Fibroblast of lung (primary cell): ENCODE data around the gene ITGB8. TPM values are rescaled to one million over a fixed set of nuclear protein-coding genes. Genes with fewer than 3 reads are reported as not detected.
A peak's percentile ranks its signal among the peaks of the same experiment; 100 is the strongest.

Experiments
- DNase-seq, 2 donors: peaks; one replicate each; pipeline versions ENCODE4 v3.0.0 to v3.0.0-alpha.2; 2010; ENCODE audit warnings: low read depth in 2 of 2
- H2AFZ ChIP-seq: 2 replicates; pipeline ENCODE4 v1.5.1; 2012; ENCODE audit warnings: low read length, control low read depth, inconsistent platforms
- H3K27ac ChIP-seq: 2 replicates; pipeline ENCODE4 v1.5.1; 2011; ENCODE audit warnings: low read length, control low read depth; ENCODE audit not compliant: insufficient read depth
- H3K27me3 ChIP-seq: 2 replicates; pipeline ENCODE4 v1.5.1; 2011; ENCODE audit warnings: mild to moderate bottlenecking, low read length; ENCODE audit not compliant: control insufficient read depth, insufficient read depth
- H3K36me3 ChIP-seq: 2 replicates; pipeline ENCODE4 v1.5.1; 2011; ENCODE audit warnings: low read length; ENCODE audit not compliant: control insufficient read depth, insufficient read depth
- H3K4me1 ChIP-seq: 2 replicates; pipeline ENCODE4 v1.5.1; 2011; ENCODE audit warnings: low read length; ENCODE audit not compliant: control insufficient read depth, insufficient read depth; ENCODE audit errors: extremely low read depth
- H3K4me2 ChIP-seq: 2 replicates; pipeline ENCODE4 v1.5.1; 2011; ENCODE audit warnings: low read length, control low read depth; ENCODE audit not compliant: insufficient read depth; ENCODE audit errors: extremely low read depth
- H3K4me3 ChIP-seq, 4 experiments: fragments of 200-600 bp in 1 of 4; sonication (generic) in 1 of 4; replicated peaks in 1 of 4; 2 replicates each; pipeline ENCODE4 v1.5.1; 2011 to 2016; ENCODE audit warnings: low read length in 4 of 4, low read depth in 3 of 4, mild to moderate bottlenecking in 3 of 4, control low read depth in 2 of 4, inconsistent platforms in 1 of 4, mixed read lengths in 1 of 4; ENCODE audit not compliant: insufficient read depth in 1 of 4; ENCODE audit errors: control extremely low read depth in 1 of 4
- H3K79me2 ChIP-seq: 2 replicates; pipeline ENCODE4 v1.5.1; 2012; ENCODE audit warnings: mild to moderate bottlenecking, low read length, inconsistent platforms; ENCODE audit not compliant: control insufficient read depth, insufficient read depth
- H3K9ac ChIP-seq: 2 replicates; pipeline ENCODE4 v1.5.1; 2011; ENCODE audit warnings: mild to moderate bottlenecking, low read length, control low read depth; ENCODE audit not compliant: insufficient read depth
- H3K9me3 ChIP-seq: 2 replicates; pipeline ENCODE4 v1.5.1; 2012; ENCODE audit warnings: low read depth, low read length; ENCODE audit not compliant: control insufficient read depth, insufficient read depth
- H4K20me1 ChIP-seq: 2 replicates; pipeline ENCODE4 v1.5.1; 2011; ENCODE audit warnings: low read length; ENCODE audit not compliant: control insufficient read depth, insufficient read depth; ENCODE audit errors: extremely low read depth
- CTCF ChIP-seq, 2 donors: IDR thresholded peaks in 1 of 2; conservative IDR thresholded peaks in 1 of 2; 1 replicate in 1 of 2; 2 replicates in 1 of 2; pipeline ENCODE4 v1.5.1; 2011 to 2012; ENCODE audit warnings: low read length in 2 of 2, control low read depth in 1 of 2, inconsistent platforms in 1 of 2, low read depth in 1 of 2, mild to moderate bottlenecking in 1 of 2
- EZH2 ChIP-seq: IDR thresholded peaks from 2 replicates; pipeline ENCODE4 v1.5.1; 2012; ENCODE audit warnings: low read length, control low read depth, mild to moderate bottlenecking; ENCODE audit errors: missing control alignments
- polyA plus RNA-seq, 2 donors: library from polyadenylated mRNA; depleted of rRNA in 1 of 2; stranded (reverse) in 1 of 2; unstranded in 1 of 2; fragments of >200 nt; gene quantifications; 2 replicates each; pipeline ENCODE4 v1.2.1, GENCODE V29; 2011 to 2012; ENCODE audit warnings: missing spikeins in 1 of 2
- total RNA-seq: library from RNA; depleted of rRNA; stranded (reverse); fragments of >200 nt; gene quantifications from 2 replicates; pipeline ENCODE4 v1.2.1, GENCODE V29; 2014

ITGB8 gene
- total and polyA plus RNA-seq, 2 donors (not counting 1 experiment from before 2014, with no cell fraction given), result 3.8 to 100 TPM

GRCh38 chr7:20358762-20359282 lies 28.1 kb downstream of the ITGB8 start:
- no peak overlapping the region for H2AFZ ChIP-seq
- no peak overlapping the region for H3K4me3 ChIP-seq
- no peak for TF ChIP-seq EZH2
- no peak for TF ChIP-seq CTCF (conservative IDR thresholded peaks at IDR 0.05 in 1 of 2, IDR thresholded peaks at IDR 0.05 in 1 of 2; ENCODE audit: low read depth in 1 of 2, low read length in 2 of 2)
- no peak overlapping the region for H3K4me2 ChIP-seq
- no peaks in the 10 kb centered on the region for H3K27me3 ChIP-seq
- no peaks in the 10 kb centered on the region for H4K20me1 ChIP-seq
- no peak overlapping the region for H3K9ac ChIP-seq
- H3K36me3 ChIP-seq, result no peaks in the 10 kb centered on the region
- no peaks in the 10 kb centered on the region for H3K9me3 ChIP-seq
- H3K79me2 ChIP-seq, result no peaks in the 10 kb centered on the region
- no peaks in the 10 kb centered on the region for H3K4me1 ChIP-seq
- H3K27ac ChIP-seq, result no peak overlapping the region
- no peak for DNase-seq

DNA sequence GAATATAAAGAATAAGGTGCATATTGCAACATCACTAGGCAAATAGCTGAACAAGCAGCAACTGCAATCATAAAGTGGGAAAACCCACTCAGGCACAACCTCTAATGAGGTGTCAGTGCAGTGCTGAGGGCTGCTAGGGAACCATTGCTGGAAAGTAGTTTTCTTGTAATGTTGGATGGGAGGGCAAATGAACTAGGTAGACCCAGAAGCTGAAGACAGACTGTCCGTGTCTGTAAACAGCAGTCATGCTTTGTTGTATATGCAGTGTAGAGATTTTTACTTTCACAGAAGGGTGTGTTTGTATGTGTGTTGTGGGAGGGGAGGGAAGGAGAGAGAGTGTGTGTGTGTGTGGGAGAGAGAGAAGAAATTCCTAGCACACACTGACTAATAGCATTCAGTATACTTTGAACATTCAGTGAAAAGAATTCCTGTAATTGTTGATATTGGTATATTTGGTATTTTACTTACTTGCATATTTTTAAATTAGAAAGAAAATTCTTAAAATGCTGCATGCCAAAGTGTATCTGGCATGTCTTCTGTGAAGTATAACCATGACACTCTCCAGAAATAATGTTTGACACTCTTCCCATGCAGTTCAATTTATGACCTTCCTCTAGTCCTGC lies 28.8 kb downstream of the ITGB8 start:
- DNase-seq, result peak in 1 of 2 donors; percentile 74
- TF ChIP-seq CTCF (conservative IDR thresholded peaks at IDR 0.05 in 1 of 2, IDR thresholded peaks at IDR 0.05 in 1 of 2; ENCODE audit: low read depth in 1 of 2, low read length in 2 of 2) (no peak), EZH2 (no peak)
- Histone ChIP-seq H3K36me3 (no peaks in the 10 kb centered on the region), H3K27ac (no peak overlapping the region), H3K79me2 (no peaks in the 10 kb centered on the region), H3K9me3 (no peaks in the 10 kb centered on the region), H3K4me1 (no peaks in the 10 kb centered on the region), H4K20me1 (no peaks in the 10 kb centered on the region), H3K27me3 (no peaks in the 10 kb centered on the region), H3K4me3 (no peak overlapping the region), H3K9ac (no peak overlapping the region), H2AFZ (no peak overlapping the region), H3K4me2 (no peak overlapping the region)

DNA sequence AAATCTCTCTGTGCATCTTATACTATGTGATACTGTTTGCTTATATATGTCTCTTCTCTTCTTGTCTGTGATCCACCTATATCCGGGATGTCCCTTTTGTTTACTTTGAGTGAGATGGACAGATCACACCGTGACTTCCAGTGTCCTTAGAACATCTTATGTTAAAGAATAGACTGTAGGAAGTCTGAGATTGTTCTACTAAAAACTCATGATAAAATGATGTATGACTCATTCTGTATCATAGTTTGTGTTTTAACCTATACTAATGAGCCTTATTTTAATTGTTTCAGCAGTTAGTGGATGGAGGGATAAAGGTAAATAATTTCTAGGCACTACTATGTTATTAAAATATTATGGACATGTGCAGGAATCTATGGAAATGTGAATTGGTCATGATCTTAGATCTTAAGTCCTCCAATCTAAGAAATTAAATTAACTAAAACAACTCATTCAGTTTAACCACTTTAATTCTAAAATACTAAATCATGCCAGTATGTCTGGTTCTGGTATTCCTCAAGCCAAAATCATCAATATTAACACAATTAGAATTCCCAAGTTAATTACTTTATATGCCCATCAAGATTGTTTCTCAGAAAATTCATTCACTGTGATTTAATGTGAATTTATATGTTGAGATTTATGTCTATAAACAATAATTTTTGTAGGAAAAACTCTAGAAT lies 32.0 kb downstream of the ITGB8 start:
- Histone ChIP-seq H3K9ac (no peak overlapping the region), H3K27ac (no peak overlapping the region), H2AFZ (no peak overlapping the region), H3K79me2 (no peaks in the 10 kb centered on the region), H3K36me3 (no peaks in the 10 kb centered on the region), H3K27me3 (no peaks in the 10 kb centered on the region), H3K9me3 (no peaks in the 10 kb centered on the region), H4K20me1 (no peaks in the 10 kb centered on the region), H3K4me3 (no peak overlapping the region), H3K4me1 (no peaks in the 10 kb centered on the region), H3K4me2 (no peak overlapping the region)
- no peak for DNase-seq
- TF ChIP-seq EZH2 (no peak), CTCF (conservative IDR thresholded peaks at IDR 0.05 in 1 of 2, IDR thresholded peaks at IDR 0.05 in 1 of 2; ENCODE audit: low read depth in 1 of 2, low read length in 2 of 2) (no peak)
